WTC11 (cell line): ENCODE measurements around the gene CASP3. TPM values are rescaled to one million over a fixed set of nuclear protein-coding genes. Genes with fewer than 3 reads are reported as not detected.

Experiments
- ATAC-seq: fragments of 200-7000 bp; cut with Tn5 transposase; 2 replicates; pipeline ENCODE4 v1.10.0; 2021; ENCODE audit warnings: mild to moderate bottlenecking, moderate library complexity
- CTCF ChIA-PET: fragments of 300-600 bp; sonication (Branson Sonifier 250); formaldehyde crosslinking; loops from one replicate; lab custom pipeline; 2021; ENCODE audit warnings: antibody characterized with exemption; lab: Charles Lee
- POLR2A ChIA-PET: fragments of 350-600 bp; sonication (Branson Sonifier 250); formaldehyde crosslinking; loops from one replicate; lab custom pipeline; 2021; ENCODE audit warnings: antibody characterized with exemption; lab: Charles Lee
- DNase-seq: peaks from one replicate; pipeline ENCODE4 v3.0.0; 2021; ENCODE audit warnings: low spot score
- H3K27ac Mint-ChIP-seq: 2 replicates; pipeline ENCODE4 v1.8.0; 2021; ENCODE audit warnings: mixed read lengths
- H3K27me3 Mint-ChIP-seq: 2 replicates; pipeline ENCODE4 v1.8.0; 2021; ENCODE audit warnings: low read depth, mild to moderate bottlenecking, moderate library complexity, mixed read lengths
- H3K36me3 Mint-ChIP-seq: 2 replicates; pipeline ENCODE4 v1.8.0; 2021; ENCODE audit warnings: mixed read lengths
- H3K4me1 Mint-ChIP-seq: 2 replicates; pipeline ENCODE4 v1.8.0; 2022; ENCODE audit warnings: mixed read lengths
- H3K4me3 Mint-ChIP-seq: 2 replicates; pipeline ENCODE4 v1.8.0; 2021; ENCODE audit warnings: mild to moderate bottlenecking, moderate library complexity, mixed read lengths
- H3K9me3 Mint-ChIP-seq: 2 replicates; pipeline ENCODE4 v1.8.0; 2021; ENCODE audit warnings: mixed read lengths
- FOXK1 ChIP-seq: sonication (generic); formaldehyde crosslinking; IDR thresholded peaks from 2 replicates; pipeline ENCODE4 v1.8.0; 2022; ENCODE audit warnings: mild to moderate bottlenecking, moderate library complexity, missing genetic modification reagents
- FOXP1 ChIP-seq: sonication (generic); formaldehyde crosslinking; IDR thresholded peaks from 2 replicates; pipeline ENCODE4 v1.8.0; 2022; ENCODE audit warnings: missing genetic modification reagents, mild to moderate bottlenecking, moderate library complexity, borderline replicate concordance
- HMGA2 ChIP-seq: fragments of 250-450 bp; sonication (Bioruptor Pico); IDR thresholded peaks from 2 replicates; pipeline ENCODE4 v1.4.0; 2021; ENCODE audit warnings: mild to moderate bottlenecking, moderate library complexity
- MAX ChIP-seq: sonication (generic); formaldehyde crosslinking; IDR thresholded peaks from 2 replicates; pipeline ENCODE4 v1.8.0; 2022; ENCODE audit warnings: mild to moderate bottlenecking, missing genetic modification reagents
- NFATC4 ChIP-seq: fragments of 250-450 bp; sonication (Bioruptor Pico); IDR thresholded peaks from 2 replicates; pipeline ENCODE4 v1.9.0; 2021; ENCODE audit warnings: mild to moderate bottlenecking
- NFE2L1 ChIP-seq: sonication (generic); formaldehyde crosslinking; IDR thresholded peaks from 2 replicates; pipeline ENCODE4 v1.8.1; 2023; ENCODE audit warnings: missing genetic modification reagents
- NR3C1 ChIP-seq: sonication (generic); formaldehyde crosslinking; conservative IDR thresholded peaks from 2 replicates; pipeline ENCODE4 v1.8.1; 2023; ENCODE audit warnings: low read depth, mild to moderate bottlenecking, missing genetic modification reagents
- RELA ChIP-seq: sonication (generic); formaldehyde crosslinking; IDR thresholded peaks from 2 replicates; pipeline ENCODE4 v1.8.1; 2022; ENCODE audit warnings: missing genetic modification reagents, mild to moderate bottlenecking, borderline replicate concordance
- SP1 ChIP-seq: sonication (generic); formaldehyde crosslinking; conservative IDR thresholded peaks from 2 replicates; pipeline ENCODE4 v1.8.1; 2022; ENCODE audit warnings: missing genetic modification reagents
- TEAD1 ChIP-seq: sonication (generic); formaldehyde crosslinking; IDR thresholded peaks from 2 replicates; pipeline ENCODE4 v1.8.0; 2022; ENCODE audit warnings: mild to moderate bottlenecking, missing genetic modification reagents
- TP53 ChIP-seq: sonication (generic); formaldehyde crosslinking; IDR thresholded peaks from 2 replicates; pipeline ENCODE4 v1.8.1; 2023; ENCODE audit warnings: mild to moderate bottlenecking, missing genetic modification reagents
- ZNF416 ChIP-seq: fragments of 250-450 bp; sonication (Bioruptor Pico); IDR thresholded peaks from 2 replicates; pipeline ENCODE4 v1.9.0; 2021; ENCODE audit warnings: mild to moderate bottlenecking, inconsistent platforms
- ZNF423 ChIP-seq: fragments of 250-450 bp; sonication (Bioruptor Pico); IDR thresholded peaks from 2 replicates; pipeline ENCODE4 v2.1.2; 2022; ENCODE audit warnings: mild to moderate bottlenecking, moderate library complexity
- ZNF532 ChIP-seq: fragments of 250-450 bp; sonication (Bioruptor Pico); IDR thresholded peaks from 2 replicates; pipeline ENCODE4 v1.9.0; 2021; ENCODE audit warnings: mild to moderate bottlenecking, borderline replicate concordance
- ZSCAN18 ChIP-seq: fragments of 250-450 bp; sonication (Bioruptor Pico); IDR thresholded peaks from 2 replicates; pipeline ENCODE4 v2.1.2; 2022; ENCODE audit warnings: mild to moderate bottlenecking, moderate library complexity
- total RNA-seq: library from RNA; stranded (reverse); gene quantifications from 3 replicates; pipeline ENCODE4 v1.2.3, GENCODE V29; 2021
- TF ChIP-seq, protein P1 (sequence below): sonication (generic); formaldehyde crosslinking; IDR thresholded peaks from 2 replicates; pipeline ENCODE4 v1.8.0; 2023; ENCODE audit warnings: mild to moderate bottlenecking, missing genetic modification reagents
- TF ChIP-seq, protein P2 (sequence below): fragments of 250-450 bp; sonication (Bioruptor Pico); IDR thresholded peaks from 2 replicates; pipeline ENCODE4 v1.9.0; 2021; ENCODE audit warnings: mild to moderate bottlenecking
- TF ChIP-seq, protein P3 (sequence below): sonication (generic); formaldehyde crosslinking; conservative IDR thresholded peaks from 2 replicates; pipeline ENCODE4 v1.8.1; 2022; ENCODE audit warnings: mild to moderate bottlenecking, missing genetic modification reagents
- TF ChIP-seq, protein P4 (sequence below): fragments of 200-600 bp; IDR thresholded peaks from 2 replicates; pipeline ENCODE4 v1.8.0; 2022; ENCODE audit warnings: antibody characterized with exemption

Gene CASP3
- total RNA-seq, 1 experiment from 2014 or later: 78.9 TPM

GRCh38 chr4:184675018-184675417, 25.8 kb upstream of the CASP3 start (continued):
- TF ChIP-seq, protein P1, sequence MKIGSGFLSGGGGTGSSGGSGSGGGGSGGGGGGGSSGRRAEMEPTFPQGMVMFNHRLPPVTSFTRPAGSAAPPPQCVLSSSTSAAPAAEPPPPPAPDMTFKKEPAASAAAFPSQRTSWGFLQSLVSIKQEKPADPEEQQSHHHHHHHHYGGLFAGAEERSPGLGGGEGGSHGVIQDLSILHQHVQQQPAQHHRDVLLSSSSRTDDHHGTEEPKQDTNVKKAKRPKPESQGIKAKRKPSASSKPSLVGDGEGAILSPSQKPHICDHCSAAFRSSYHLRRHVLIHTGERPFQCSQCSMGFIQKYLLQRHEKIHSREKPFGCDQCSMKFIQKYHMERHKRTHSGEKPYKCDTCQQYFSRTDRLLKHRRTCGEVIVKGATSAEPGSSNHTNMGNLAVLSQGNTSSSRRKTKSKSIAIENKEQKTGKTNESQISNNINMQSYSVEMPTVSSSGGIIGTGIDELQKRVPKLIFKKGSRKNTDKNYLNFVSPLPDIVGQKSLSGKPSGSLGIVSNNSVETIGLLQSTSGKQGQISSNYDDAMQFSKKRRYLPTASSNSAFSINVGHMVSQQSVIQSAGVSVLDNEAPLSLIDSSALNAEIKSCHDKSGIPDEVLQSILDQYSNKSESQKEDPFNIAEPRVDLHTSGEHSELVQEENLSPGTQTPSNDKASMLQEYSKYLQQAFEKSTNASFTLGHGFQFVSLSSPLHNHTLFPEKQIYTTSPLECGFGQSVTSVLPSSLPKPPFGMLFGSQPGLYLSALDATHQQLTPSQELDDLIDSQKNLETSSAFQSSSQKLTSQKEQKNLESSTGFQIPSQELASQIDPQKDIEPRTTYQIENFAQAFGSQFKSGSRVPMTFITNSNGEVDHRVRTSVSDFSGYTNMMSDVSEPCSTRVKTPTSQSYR (CRISPR knock-in tag): no peak
- no peak for TF ChIP-seq ZNF416 (CRISPR knock-in tag)
- no peak for TF ChIP-seq ZSCAN18 (CRISPR knock-in tag)
- no peak for TF ChIP-seq NR3C1 (CRISPR knock-in tag)
- TF ChIP-seq TP53: no peak

DNA sequence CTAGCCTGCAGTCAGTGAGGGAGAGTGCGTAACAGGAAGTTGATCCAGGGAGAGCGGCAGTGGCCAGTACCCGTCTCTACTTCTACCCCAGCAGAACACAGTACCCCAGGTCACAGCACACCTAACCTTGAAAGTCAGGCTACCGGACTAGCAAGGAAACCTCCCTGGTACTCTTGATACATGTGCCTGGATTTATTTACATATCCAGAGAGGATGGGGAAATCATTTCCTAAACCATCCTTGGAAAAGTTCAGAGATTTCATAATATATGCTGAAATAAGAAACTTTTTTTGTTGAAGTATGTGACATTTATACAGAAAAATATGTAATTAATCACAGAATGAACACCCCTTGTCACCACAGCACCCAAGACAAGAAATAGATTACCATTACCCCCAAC, 24.8 kb upstream of the CASP3 start:
- Mint-ChIP-seq H3K4me1 (no peaks in the 10 kb centered on the region), H3K27me3 (no peaks in the 10 kb centered on the region), H3K9me3 (no peaks in the 10 kb centered on the region), H3K36me3 (peaks cover 5% of the 10 kb centered on the region), H3K27ac (no peak overlapping the region), H3K4me3 (no peak overlapping the region)
- ChIA-PET CTCF (no interaction called here), POLR2A (no interaction called here)
- ATAC-seq (no peak), DNase-seq (no peak)
- TF ChIP-seq ZNF423: no peak
- TF ChIP-seq FOXP1 (CRISPR knock-in tag): no peak
- no peak for TF ChIP-seq MAX (CRISPR knock-in tag)
- no peak for TF ChIP-seq NFE2L1 (CRISPR knock-in tag)
- TF ChIP-seq, protein P2, sequence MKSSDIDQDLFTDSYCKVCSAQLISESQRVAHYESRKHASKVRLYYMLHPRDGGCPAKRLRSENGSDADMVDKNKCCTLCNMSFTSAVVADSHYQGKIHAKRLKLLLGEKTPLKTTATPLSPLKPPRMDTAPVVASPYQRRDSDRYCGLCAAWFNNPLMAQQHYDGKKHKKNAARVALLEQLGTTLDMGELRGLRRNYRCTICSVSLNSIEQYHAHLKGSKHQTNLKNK (CRISPR knock-in tag): no peak
- TF ChIP-seq, protein P3, sequence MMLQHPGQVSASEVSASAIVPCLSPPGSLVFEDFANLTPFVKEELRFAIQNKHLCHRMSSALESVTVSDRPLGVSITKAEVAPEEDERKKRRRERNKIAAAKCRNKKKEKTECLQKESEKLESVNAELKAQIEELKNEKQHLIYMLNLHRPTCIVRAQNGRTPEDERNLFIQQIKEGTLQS (CRISPR knock-in tag): no peak
- TF ChIP-seq SP1 (CRISPR knock-in tag): no peak
- TF ChIP-seq TEAD1: no peak
- TF ChIP-seq FOXK1 (CRISPR knock-in tag): no peak
- no peak for TF ChIP-seq NFATC4 (CRISPR knock-in tag)
- no peak for TF ChIP-seq ZNF532 (CRISPR knock-in tag)
- TF ChIP-seq, protein P4, sequence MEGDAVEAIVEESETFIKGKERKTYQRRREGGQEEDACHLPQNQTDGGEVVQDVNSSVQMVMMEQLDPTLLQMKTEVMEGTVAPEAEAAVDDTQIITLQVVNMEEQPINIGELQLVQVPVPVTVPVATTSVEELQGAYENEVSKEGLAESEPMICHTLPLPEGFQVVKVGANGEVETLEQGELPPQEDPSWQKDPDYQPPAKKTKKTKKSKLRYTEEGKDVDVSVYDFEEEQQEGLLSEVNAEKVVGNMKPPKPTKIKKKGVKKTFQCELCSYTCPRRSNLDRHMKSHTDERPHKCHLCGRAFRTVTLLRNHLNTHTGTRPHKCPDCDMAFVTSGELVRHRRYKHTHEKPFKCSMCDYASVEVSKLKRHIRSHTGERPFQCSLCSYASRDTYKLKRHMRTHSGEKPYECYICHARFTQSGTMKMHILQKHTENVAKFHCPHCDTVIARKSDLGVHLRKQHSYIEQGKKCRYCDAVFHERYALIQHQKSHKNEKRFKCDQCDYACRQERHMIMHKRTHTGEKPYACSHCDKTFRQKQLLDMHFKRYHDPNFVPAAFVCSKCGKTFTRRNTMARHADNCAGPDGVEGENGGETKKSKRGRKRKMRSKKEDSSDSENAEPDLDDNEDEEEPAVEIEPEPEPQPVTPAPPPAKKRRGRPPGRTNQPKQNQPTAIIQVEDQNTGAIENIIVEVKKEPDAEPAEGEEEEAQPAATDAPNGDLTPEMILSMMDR: no peak
- no peak for TF ChIP-seq RELA
- no peak for TF ChIP-seq HMGA2 (CRISPR knock-in tag)
